Endothelial cell of umbilical vein (primary cell): ENCODE measurements around the gene PTPRT. TPM values are rescaled to one million over a fixed set of nuclear protein-coding genes. Genes with fewer than 3 reads are reported as not detected.

Experiments
- BruUV-seq: library from RNA; stranded (reverse); fragments of 400-500 nt; replicated peaks from 2 replicates; lab custom pipeline; 2021; lab: Mats Ljungman, UMichigan
- CTCF ChIA-PET: fragments of 300-600, 350-600 bp; sonication (Branson Sonifier 250); formaldehyde crosslinking; loops from one replicate; lab custom pipeline; 2021; ENCODE audit warnings: antibody characterized with exemption, inconsistent platforms; lab: Charles Lee
- POLR2A ChIA-PET: fragments of 300-600, 350-600 bp; sonication (Branson Sonifier 250); formaldehyde crosslinking; loops from one replicate; lab custom pipeline; 2021; ENCODE audit warnings: antibody characterized with exemption, inconsistent platforms; lab: Charles Lee
- DNase-seq: peaks from one replicate; pipeline ENCODE4 v3.0.0-alpha.2; 2011; ENCODE audit warnings: low read depth, low spot score
- FAIRE-seq: peaks from 2 replicates; lab custom pipeline; 2011; peaks lifted over from hg19 to GRCh38; lab: Jason Lieb, UNC
- H2AFZ ChIP-seq: 2 replicates; pipeline ENCODE4 v1.6.0; 2012; ENCODE audit warnings: low read depth, low read length, control low read depth, inconsistent platforms
- H3K27ac ChIP-seq: 2 replicates; pipeline ENCODE4 v1.5.1; 2011; ENCODE audit warnings: low read depth, mild to moderate bottlenecking, control low read depth, low read length, moderate library complexity; ENCODE audit not compliant: insufficient read depth
- H3K27me3 ChIP-seq, 2 experiments: 2 replicates each; pipeline versions ENCODE4 v1.6.0 to v1.6.1; 2011; ENCODE audit warnings: low read length in 2 of 2, mixed read lengths in 1 of 2; ENCODE audit not compliant: control insufficient read depth in 2 of 2, insufficient read depth in 2 of 2
- H3K36me3 ChIP-seq, 2 experiments: 2 replicates in 1 of 2; 3 replicates in 1 of 2; pipeline ENCODE4 v1.5.1; 2011; ENCODE audit warnings: low read length in 2 of 2, mild to moderate bottlenecking in 1 of 2, moderate library complexity in 1 of 2; ENCODE audit not compliant: control insufficient read depth in 2 of 2, insufficient read depth in 2 of 2; ENCODE audit errors: extremely low read depth in 1 of 2
- H3K4me1 ChIP-seq: 3 replicates; pipeline ENCODE4 v1.5.1; 2011; ENCODE audit warnings: mild to moderate bottlenecking, low read length; ENCODE audit not compliant: control insufficient read depth, insufficient read depth; ENCODE audit errors: extremely low read depth
- H3K4me2 ChIP-seq: 2 replicates; pipeline ENCODE4 v1.6.1; 2011; ENCODE audit warnings: low read length, control low read depth, mixed read lengths; ENCODE audit not compliant: insufficient read depth
- H3K4me3 ChIP-seq, 3 experiments: fragments of 200-600 bp in 1 of 3; sonication (generic), shearing (Covaris generic) in 1 of 3; replicated peaks in 1 of 3; 2 replicates each; pipeline ENCODE4 v1.5.1; 2011 to 2016; ENCODE audit warnings: control low read depth in 3 of 3, low read length in 3 of 3, mild to moderate bottlenecking in 2 of 3, inconsistent platforms in 1 of 3, low read depth in 1 of 3, moderate library complexity in 1 of 3; ENCODE audit not compliant: insufficient read depth in 1 of 3
- H3K79me2 ChIP-seq: 2 replicates; pipeline ENCODE4 v1.6.0; 2012; ENCODE audit warnings: low read length, inconsistent platforms; ENCODE audit not compliant: control insufficient read depth, insufficient read depth
- H3K9ac ChIP-seq: replicated peaks from 2 replicates; pipeline ENCODE3; 2011; ENCODE audit warnings: low read length, control low read depth; ENCODE audit not compliant: insufficient read depth; ENCODE audit errors: extremely low read depth
- H3K9me1 ChIP-seq: replicated peaks from 3 replicates; pipeline ENCODE4 v1.6.0; 2011; ENCODE audit warnings: mild to moderate bottlenecking, low read length; ENCODE audit not compliant: control insufficient read depth, insufficient read depth; ENCODE audit errors: extremely low read depth
- H3K9me3 ChIP-seq: replicated peaks from 2 replicates; pipeline ENCODE4 v1.5.1; 2012; ENCODE audit warnings: low read length, inconsistent platforms; ENCODE audit not compliant: control insufficient read depth, insufficient read depth
- H4K20me1 ChIP-seq: replicated peaks from 2 replicates; pipeline ENCODE3; 2011; ENCODE audit warnings: mild to moderate bottlenecking, low read length; ENCODE audit not compliant: control insufficient read depth, insufficient read depth; ENCODE audit errors: extremely low read depth
- EZH2 ChIP-seq: IDR thresholded peaks from 2 replicates; pipeline ENCODE4 v1.6.1; 2012; ENCODE audit warnings: borderline replicate concordance, low read depth, mild to moderate bottlenecking, moderate library complexity, low read length, inconsistent platforms; ENCODE audit not compliant: severe bottlenecking
- FOS ChIP-seq: IDR thresholded peaks from 2 replicates; pipeline ENCODE4 v1.6.1; 2011; ENCODE audit warnings: mild to moderate bottlenecking, low read length, moderate library complexity, borderline replicate concordance; ENCODE audit not compliant: insufficient read depth
- GATA2 ChIP-seq: IDR thresholded peaks from 2 replicates; pipeline ENCODE4 v1.7.0; 2011; ENCODE audit warnings: low read depth, mild to moderate bottlenecking, moderate library complexity, mixed read lengths, low read length; ENCODE audit not compliant: insufficient read length, insufficient read depth
- JUN ChIP-seq: IDR thresholded peaks from 2 replicates; pipeline ENCODE4 v1.6.1; 2011; ENCODE audit warnings: borderline replicate concordance, low read depth; ENCODE audit not compliant: insufficient read length, insufficient read depth
- MAX ChIP-seq: IDR thresholded peaks from 2 replicates; pipeline ENCODE4 v1.6.1; 2011; ENCODE audit not compliant: insufficient read depth, insufficient read length
- MYC ChIP-seq: IDR thresholded peaks from one replicate; pipeline ENCODE4 v1.6.1; 2011; ENCODE audit warnings: mild to moderate bottlenecking, low read depth, low read length
- POLR2A ChIP-seq: IDR thresholded peaks from 2 replicates; pipeline ENCODE4 v1.6.1; 2012; ENCODE audit warnings: low read depth, mild to moderate bottlenecking, control low read depth, low read length
- POLR2AphosphoS5 ChIP-seq: IDR thresholded peaks from 2 replicates; pipeline ENCODE4 v1.6.1; 2012; ENCODE audit warnings: low read depth, mild to moderate bottlenecking, control low read depth, low read length, moderate library complexity; ENCODE audit not compliant: insufficient read depth
- dilution Hi-C: fragments of 300-500 bp; cut with MboI; formaldehyde crosslinking; loops from one replicate; pipeline ENCODE4 v1.15.0; 2019; ENCODE audit warnings: low sequenced_read_pairs; ENCODE audit not compliant: extremely low pct_ligation_motif_present
- intact Hi-C: fragments of 100-400 bp; cut with micrococcal nuclease; formaldehyde crosslinking; loops from one replicate; pipeline ENCODE4 v1.10.0; 2022
- polyA plus RNA-seq, 4 experiments: library from polyadenylated mRNA; depleted of rRNA in 3 of 4; stranded (reverse) in 3 of 4; unstranded in 1 of 4; fragments of >200 nt; gene quantifications; 2 replicates each; pipeline versions ENCODE4 v1.2.1 to v1.2.3, GENCODE V29; 2011 to 2012; ENCODE audit warnings: missing spikeins in 1 of 4
- total RNA-seq: library from RNA; stranded (reverse); gene quantifications from 2 replicates; pipeline ENCODE4 v1.2.3, GENCODE V29; 2021
- TF ChIP-seq, protein P1 (sequence below), 2 donors: IDR thresholded peaks; 1 replicate in 1 of 2; 2 replicates in 1 of 2; pipeline ENCODE4 v1.5.1; 2011; ENCODE audit warnings: low read length in 2 of 2, mild to moderate bottlenecking in 2 of 2, moderate library complexity in 2 of 2, control low read depth in 1 of 2, inconsistent platforms in 1 of 2, low read depth in 1 of 2; ENCODE audit not compliant: insufficient read depth in 1 of 2; ENCODE audit errors: extremely low read depth in 1 of 2

The PTPRT gene
- total and polyA plus RNA-seq, 2 donors (not counting 3 experiments of a cell fraction or from before 2014, with no cell fraction given) = not detected

GRCh38 chr20:42862446-42862845 lies 327.3 kb downstream of the PTPRT start:
- no peak overlapping the region for H3K4me3 ChIP-seq
- TF ChIP-seq, protein P1, sequence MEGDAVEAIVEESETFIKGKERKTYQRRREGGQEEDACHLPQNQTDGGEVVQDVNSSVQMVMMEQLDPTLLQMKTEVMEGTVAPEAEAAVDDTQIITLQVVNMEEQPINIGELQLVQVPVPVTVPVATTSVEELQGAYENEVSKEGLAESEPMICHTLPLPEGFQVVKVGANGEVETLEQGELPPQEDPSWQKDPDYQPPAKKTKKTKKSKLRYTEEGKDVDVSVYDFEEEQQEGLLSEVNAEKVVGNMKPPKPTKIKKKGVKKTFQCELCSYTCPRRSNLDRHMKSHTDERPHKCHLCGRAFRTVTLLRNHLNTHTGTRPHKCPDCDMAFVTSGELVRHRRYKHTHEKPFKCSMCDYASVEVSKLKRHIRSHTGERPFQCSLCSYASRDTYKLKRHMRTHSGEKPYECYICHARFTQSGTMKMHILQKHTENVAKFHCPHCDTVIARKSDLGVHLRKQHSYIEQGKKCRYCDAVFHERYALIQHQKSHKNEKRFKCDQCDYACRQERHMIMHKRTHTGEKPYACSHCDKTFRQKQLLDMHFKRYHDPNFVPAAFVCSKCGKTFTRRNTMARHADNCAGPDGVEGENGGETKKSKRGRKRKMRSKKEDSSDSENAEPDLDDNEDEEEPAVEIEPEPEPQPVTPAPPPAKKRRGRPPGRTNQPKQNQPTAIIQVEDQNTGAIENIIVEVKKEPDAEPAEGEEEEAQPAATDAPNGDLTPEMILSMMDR (IDR thresholded peaks at IDR 0.05; ENCODE audit: extremely low read depth in 1 of 2, insufficient read depth in 1 of 2, low read depth in 1 of 2, low read length in 2 of 2) = no peak
- TF ChIP-seq POLR2AphosphoS5 (no peak), GATA2 (no peak), POLR2A (no peak), JUN (no peak), EZH2 (no peak), FOS (no peak), MYC (no peak), MAX (no peak)
- no peaks in the 10 kb centered on the region for H3K4me1 ChIP-seq
- intact Hi-C loops = no loop called here
- H3K9me1 ChIP-seq = no peaks in the 10 kb centered on the region
- ChIA-PET CTCF (no interaction called here), POLR2A (no interaction called here)
- DNase-seq (no peak), FAIRE-seq (no peak)
- H3K36me3 ChIP-seq = no peaks in the 10 kb centered on the region
- H3K27ac ChIP-seq = no peak overlapping the region
- H3K9ac ChIP-seq = no peak overlapping the region
- H2AFZ ChIP-seq = no peak overlapping the region
- H3K9me3 ChIP-seq = peaks cover 6% of the 10 kb centered on the region
- H3K4me2 ChIP-seq = no peak overlapping the region
- H4K20me1 ChIP-seq = no peaks in the 10 kb centered on the region
- no peaks in the 10 kb centered on the region for H3K27me3 ChIP-seq
- no peaks in the 10 kb centered on the region for H3K79me2 ChIP-seq
- dilution Hi-C loops = no loop called here
- BruUV-seq = no TSS peak
